ENCODE results near the gene LACTBL1. TPM values are rescaled to one million over a fixed set of nuclear protein-coding genes. Genes with fewer than 3 reads are reported as not detected.
"Not testable (repeated sequence)": the region's sequence is repeated elsewhere in the genome, so short reads cannot be mapped to it uniquely, and the experiment has no call there.

The LACTBL1 gene
- total and polyA plus RNA-seq, 2 donors (not counting 1 experiment from before 2014, with no cell fraction given): not detected

- Histone ChIP-seq H3K27ac (ENCODE audit: low read length in 2 of 2) (no peak overlapping the region), H3K9ac (ENCODE audit: low read length) (no peak overlapping the region), H2AFZ (ENCODE audit: insufficient read depth, low read depth, low read length, poor library complexity, severe bottlenecking) (no peak overlapping the region), H3K36me3 (replicated peaks in 1 of 2; ENCODE audit: control extremely low read depth in 1 of 2, control insufficient read depth in 1 of 2, extremely low read depth in 1 of 2, insufficient read depth in 2 of 2, low read length in 1 of 2) (no peaks in the 10 kb centered on the region), H3K4me1 (ENCODE audit: control insufficient read depth in 2 of 2, insufficient read depth in 2 of 2, low read length in 2 of 2) (no peaks in the 10 kb centered on the region), H3K4me2 (replicated peaks; ENCODE audit: low read depth, low read length, poor library complexity, severe bottlenecking) (no peak overlapping the region), H3K27me3 (replicated peaks in 1 of 4; ENCODE audit: control extremely low read depth in 1 of 4, control insufficient read depth in 3 of 4, insufficient read depth in 4 of 4, low read length in 3 of 4) (peaks cover 0 to 6% (median 0%) of the 10 kb centered on the region in 4 experiments), H3K79me2 (ENCODE audit: control insufficient read depth, insufficient read depth, low read length) (no peaks in the 10 kb centered on the region), H3K9me3 (ENCODE audit: control extremely low read depth in 1 of 3, control insufficient read depth in 2 of 3, insufficient read depth in 1 of 3, low read length in 2 of 3) (no peaks in the 10 kb centered on the region), H4K20me1 (ENCODE audit: control insufficient read depth, insufficient read depth, low read length, poor library complexity, severe bottlenecking) (no peaks in the 10 kb centered on the region), H3K4me3 (ENCODE audit: control extremely low read depth in 1 of 5, extremely low read depth in 1 of 5, insufficient read depth in 1 of 5, low read depth in 2 of 5, low read length in 4 of 5) (no peak overlapping the region)
- DNase-seq: no peak
- Mint-ChIP-seq H3K27ac (no peak overlapping the region), H3K27me3 (peaks cover 3% of the 10 kb centered on the region), H3K4me1 (no peaks in the 10 kb centered on the region), H3K9me3 (ENCODE audit: insufficient read depth) (no peaks in the 10 kb centered on the region), H3K4me3 (no peak overlapping the region)
- CTCF ChIA-PET: no interaction called here
- POLR2A ChIA-PET: no interaction called here
- intact Hi-C loops (cut with micrococcal nuclease): no loop called here
- ATAC-seq (ENCODE audit: low read depth): no peak
- TF ChIP-seq EZH2 (IDR thresholded peaks at IDR 0.05; ENCODE audit: borderline replicate concordance, insufficient read depth, low read depth, low read length, poor library complexity, severe bottlenecking): no peak
- TF ChIP-seq, protein P1, sequence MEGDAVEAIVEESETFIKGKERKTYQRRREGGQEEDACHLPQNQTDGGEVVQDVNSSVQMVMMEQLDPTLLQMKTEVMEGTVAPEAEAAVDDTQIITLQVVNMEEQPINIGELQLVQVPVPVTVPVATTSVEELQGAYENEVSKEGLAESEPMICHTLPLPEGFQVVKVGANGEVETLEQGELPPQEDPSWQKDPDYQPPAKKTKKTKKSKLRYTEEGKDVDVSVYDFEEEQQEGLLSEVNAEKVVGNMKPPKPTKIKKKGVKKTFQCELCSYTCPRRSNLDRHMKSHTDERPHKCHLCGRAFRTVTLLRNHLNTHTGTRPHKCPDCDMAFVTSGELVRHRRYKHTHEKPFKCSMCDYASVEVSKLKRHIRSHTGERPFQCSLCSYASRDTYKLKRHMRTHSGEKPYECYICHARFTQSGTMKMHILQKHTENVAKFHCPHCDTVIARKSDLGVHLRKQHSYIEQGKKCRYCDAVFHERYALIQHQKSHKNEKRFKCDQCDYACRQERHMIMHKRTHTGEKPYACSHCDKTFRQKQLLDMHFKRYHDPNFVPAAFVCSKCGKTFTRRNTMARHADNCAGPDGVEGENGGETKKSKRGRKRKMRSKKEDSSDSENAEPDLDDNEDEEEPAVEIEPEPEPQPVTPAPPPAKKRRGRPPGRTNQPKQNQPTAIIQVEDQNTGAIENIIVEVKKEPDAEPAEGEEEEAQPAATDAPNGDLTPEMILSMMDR (IDR thresholded peaks at IDR 0.05): no peak
- WGBS (ENCODE audit: insufficient coverage): 88% methylated on average over 1 of the region's 3 CpGs
These were observed 31.4 kb upstream of the LACTBL1 start for GRCh38 chr1:23004112-23004511.

- H4K20me1 ChIP-seq (ENCODE audit: control insufficient read depth, insufficient read depth, low read length, poor library complexity, severe bottlenecking); DNase-seq; H3K79me2 ChIP-seq (ENCODE audit: control insufficient read depth, insufficient read depth, low read length); H2AFZ ChIP-seq (ENCODE audit: insufficient read depth, low read depth, low read length, poor library complexity, severe bottlenecking); H3K9me3 ChIP-seq (ENCODE audit: control extremely low read depth in 1 of 3, control insufficient read depth in 2 of 3, insufficient read depth in 1 of 3, low read length in 2 of 3); H3K36me3 ChIP-seq (replicated peaks in 1 of 2; ENCODE audit: control extremely low read depth in 1 of 2, control insufficient read depth in 1 of 2, extremely low read depth in 1 of 2, insufficient read depth in 2 of 2, low read length in 1 of 2); H3K4me2 ChIP-seq (replicated peaks; ENCODE audit: low read depth, low read length, poor library complexity, severe bottlenecking); H3K27me3 ChIP-seq (replicated peaks in 1 of 4; ENCODE audit: control extremely low read depth in 1 of 4, control insufficient read depth in 3 of 4, insufficient read depth in 4 of 4, low read length in 3 of 4); H3K4me1 ChIP-seq (ENCODE audit: control insufficient read depth in 2 of 2, insufficient read depth in 2 of 2, low read length in 2 of 2); H3K4me3 Mint-ChIP-seq; ATAC-seq (ENCODE audit: low read depth); intact Hi-C loops (cut with micrococcal nuclease); H3K9ac ChIP-seq (ENCODE audit: low read length); H3K4me1 Mint-ChIP-seq; H3K27me3 Mint-ChIP-seq; POLR2A ChIA-PET; H3K27ac Mint-ChIP-seq; H3K27ac ChIP-seq (ENCODE audit: low read length in 2 of 2); H3K4me3 ChIP-seq (ENCODE audit: control extremely low read depth in 1 of 5, extremely low read depth in 1 of 5, insufficient read depth in 1 of 5, low read depth in 2 of 5, low read length in 4 of 5); H3K9me3 Mint-ChIP-seq (ENCODE audit: insufficient read depth): not testable (repeated sequence)
- WGBS (ENCODE audit: insufficient coverage): 97% methylated on average over 7 of the region's 7 CpGs
- CTCF ChIA-PET: interaction anchor here (0.6 kb wide), 1 partner anchor 94 kb away, joined by 3 read pairs; no protein-coding TSS in a partner anchor
These were observed 29.6 kb upstream of the LACTBL1 start for GRCh38 chr1:23002218-23002617.

DNA sequence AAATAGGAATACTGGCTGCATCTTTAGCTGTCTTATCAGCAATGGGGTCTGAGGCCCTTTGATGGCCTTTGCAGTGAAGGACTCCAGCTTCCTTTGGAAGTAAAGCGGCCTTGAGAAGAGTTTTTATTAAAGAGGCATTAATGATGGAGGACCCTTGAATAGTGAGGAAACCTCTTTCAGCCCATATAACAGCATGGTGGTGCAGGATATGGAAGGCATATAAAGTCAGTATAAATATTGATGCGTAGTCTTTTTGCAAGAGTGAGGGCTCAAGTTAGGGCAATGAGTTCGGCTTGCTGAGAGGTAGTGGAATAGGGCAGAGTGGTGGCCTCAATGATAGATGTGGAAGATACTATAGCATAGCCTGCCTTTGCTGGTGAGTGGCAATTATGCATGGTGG, 27.5 kb upstream of the LACTBL1 start:
- H3K9me3 ChIP-seq (ENCODE audit: control extremely low read depth in 1 of 3, control insufficient read depth in 2 of 3, insufficient read depth in 1 of 3, low read length in 2 of 3); CTCF ChIA-PET; H3K27me3 Mint-ChIP-seq; H4K20me1 ChIP-seq (ENCODE audit: control insufficient read depth, insufficient read depth, low read length, poor library complexity, severe bottlenecking); POLR2A ChIA-PET; intact Hi-C loops (cut with micrococcal nuclease); H3K79me2 ChIP-seq (ENCODE audit: control insufficient read depth, insufficient read depth, low read length); H2AFZ ChIP-seq (ENCODE audit: insufficient read depth, low read depth, low read length, poor library complexity, severe bottlenecking); DNase-seq; H3K27ac Mint-ChIP-seq; H3K4me3 Mint-ChIP-seq; H3K4me3 ChIP-seq (ENCODE audit: control extremely low read depth in 1 of 5, extremely low read depth in 1 of 5, insufficient read depth in 1 of 5, low read depth in 2 of 5, low read length in 4 of 5); H3K27me3 ChIP-seq (replicated peaks in 1 of 4; ENCODE audit: control extremely low read depth in 1 of 4, control insufficient read depth in 3 of 4, insufficient read depth in 4 of 4, low read length in 3 of 4); H3K4me1 ChIP-seq (ENCODE audit: control insufficient read depth in 2 of 2, insufficient read depth in 2 of 2, low read length in 2 of 2); H3K27ac ChIP-seq (ENCODE audit: low read length in 2 of 2); H3K9ac ChIP-seq (ENCODE audit: low read length); H3K4me2 ChIP-seq (replicated peaks; ENCODE audit: low read depth, low read length, poor library complexity, severe bottlenecking); ATAC-seq (ENCODE audit: low read depth); H3K4me1 Mint-ChIP-seq; H3K36me3 ChIP-seq (replicated peaks in 1 of 2; ENCODE audit: control extremely low read depth in 1 of 2, control insufficient read depth in 1 of 2, extremely low read depth in 1 of 2, insufficient read depth in 2 of 2, low read length in 1 of 2); H3K9me3 Mint-ChIP-seq (ENCODE audit: insufficient read depth): not testable (repeated sequence)
- WGBS (ENCODE audit: insufficient coverage): 93% methylated on average over 2 of the region's 3 CpGs
